Germinal center (tissue), 1 donor: ENCODE data around the gene DLG5.
A peak's percentile ranks its signal among the peaks of the same experiment; 100 is the strongest.

ENCODE experiments used
- DNase-seq: peaks from one replicate; pipeline ENCODE4 v3.0.0; 2012; ENCODE audit warnings: mixed read lengths, low spot score

DLG5 gene

GRCh38 chr10:77841711-77842375 is 84.7 kb downstream of the DLG5 start:
- no peak for DNase-seq

GRCh38 chr10:77840636-77841035 is 85.9 kb downstream of the DLG5 start:
- no peak for DNase-seq

GRCh38 chr10:77837925-77838595 is 88.5 kb downstream of the DLG5 start:
- DNase-seq: no peak

GRCh38 chr10:77837248-77837924 is 89.2 kb downstream of the DLG5 start:
- DNase-seq: peak; percentile 66

GRCh38 chr10:77836299-77836820 is 90.2 kb downstream of the DLG5 start:
- peak; percentile 50 for DNase-seq

GRCh38 chr10:77835669-77836086 is 90.9 kb downstream of the DLG5 start:
- DNase-seq: no peak

- no peak for DNase-seq
Measured at GRCh38 chr10:77834943-77835668, 91.4 kb downstream of the DLG5 start.

- DNase-seq: no peak
Measured at GRCh38 chr10:77834540-77834939, 92.0 kb downstream of the DLG5 start.

- DNase-seq: no peak
Measured at GRCh38 chr10:77833792-77834191, 92.8 kb downstream of the DLG5 start.

- no peak for DNase-seq
Measured at GRCh38 chr10:77833225-77833624, 93.3 kb downstream of the DLG5 start.

- no peak for DNase-seq
Measured at GRCh38 chr10:77832238-77832637, 94.3 kb downstream of the DLG5 start.

- no peak for DNase-seq
Measured at GRCh38 chr10:77829356-77829755, 97.2 kb downstream of the DLG5 start.

GRCh38 chr10:77828377-77828776 is 98.2 kb downstream of the DLG5 start:
- no peak for DNase-seq

GRCh38 chr10:77827366-77827765 is 99.2 kb downstream of the DLG5 start:
- no peak for DNase-seq

GRCh38 chr10:77825965-77826364 is 100.6 kb downstream of the DLG5 start:
- DNase-seq: no peak

GRCh38 chr10:77824908-77825307 is 101.6 kb downstream of the DLG5 start:
- no peak for DNase-seq

- no peak for DNase-seq
Measured at GRCh38 chr10:77823811-77824542, 102.6 kb downstream of the DLG5 start.

GRCh38 chr10:77821551-77821950 is 105.0 kb downstream of the DLG5 start:
- no peak for DNase-seq

- DNase-seq: no peak
Measured at GRCh38 chr10:77821036-77821435, 105.5 kb downstream of the DLG5 start.

- DNase-seq: no peak
Measured at GRCh38 chr10:77820349-77820748, 106.2 kb downstream of the DLG5 start.
